HG03159 (cell line): Measurements from ENCODE around the gene SPEG.

Experiments used
- ATAC-seq: cut with Tn5 transposase; IDR thresholded peaks from one replicate; pipeline ENCODE4 v1.9.1; 2021; ENCODE audit warnings: mild to moderate bottlenecking, moderate library complexity; ENCODE audit not compliant: unreplicated experiment

SPEG gene

DNA sequence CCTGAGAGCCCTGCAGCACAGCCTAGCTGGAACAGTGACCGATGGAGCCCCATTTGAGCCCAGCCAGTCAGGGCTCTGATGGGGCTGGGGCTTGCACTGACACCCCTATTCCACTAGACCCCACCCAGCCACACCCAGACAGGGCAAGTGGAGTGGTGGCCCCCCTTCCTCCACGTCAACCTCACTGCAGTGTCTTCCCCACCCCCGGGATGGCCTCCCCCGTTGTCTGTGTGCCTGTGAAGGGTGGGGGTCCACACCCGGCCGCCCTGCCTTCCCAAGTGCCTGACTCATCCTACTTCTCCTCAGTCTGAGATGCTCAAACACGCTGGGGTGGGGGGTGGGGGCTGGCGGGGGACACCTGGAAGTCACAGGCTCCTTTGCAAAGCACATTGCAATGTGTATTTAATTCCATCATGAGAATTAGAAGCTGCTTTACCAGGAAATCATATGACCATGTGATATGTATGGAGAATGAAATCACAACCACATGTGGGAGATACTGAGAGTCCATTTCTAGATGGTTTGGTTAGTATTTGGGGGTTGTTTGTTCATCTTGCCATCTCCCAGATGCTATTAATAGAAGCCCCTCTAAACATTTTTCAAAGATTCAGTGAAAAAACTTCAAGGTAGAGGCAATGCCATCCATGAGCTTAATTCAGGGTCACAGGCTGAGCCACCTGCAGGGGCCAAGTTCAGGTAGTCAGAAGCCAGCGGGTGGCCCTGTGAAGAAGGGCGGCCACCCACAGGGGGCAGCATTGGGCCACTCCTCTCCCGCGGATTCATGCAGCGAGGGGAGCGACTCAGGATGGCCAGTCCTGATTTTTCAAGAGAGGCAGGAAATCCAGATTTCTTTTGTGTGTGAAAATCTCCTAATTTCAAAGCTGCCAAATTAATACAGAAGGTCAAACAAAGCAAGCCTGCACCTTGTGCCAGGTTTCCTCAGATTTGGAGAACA lies 41.3 kb downstream of the SPEG start:
- ATAC-seq, result peak; percentile 62

DNA sequence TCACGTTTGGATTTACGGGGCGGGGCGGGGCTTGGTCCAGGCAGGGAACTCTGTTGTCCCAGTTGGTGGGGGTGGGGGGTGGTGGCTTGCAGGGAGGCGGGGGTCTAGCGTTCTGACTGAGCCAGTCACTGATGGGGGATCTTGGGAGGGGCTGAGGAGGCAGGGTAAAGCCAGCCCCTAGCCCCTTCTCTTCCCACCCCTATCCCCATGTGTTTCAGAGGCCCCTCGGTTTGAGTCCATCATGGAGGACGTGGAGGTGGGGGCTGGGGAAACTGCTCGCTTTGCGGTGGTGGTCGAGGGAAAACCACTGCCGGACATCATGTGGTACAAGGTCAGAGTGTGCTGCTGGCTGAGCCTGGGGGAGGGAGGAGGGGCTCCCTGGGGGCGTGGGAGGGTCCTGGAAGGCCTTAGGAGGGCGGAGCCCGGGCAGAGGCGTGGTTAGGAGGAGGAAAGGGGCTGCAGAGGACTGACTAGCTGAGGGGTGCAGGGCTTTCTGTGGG lies 42.1 kb downstream of the SPEG start:
- no peak for ATAC-seq

- no peak for ATAC-seq
Observed at GRCh38 chr2:219477179-219477578, 42.5 kb downstream of the SPEG start.

DNA sequence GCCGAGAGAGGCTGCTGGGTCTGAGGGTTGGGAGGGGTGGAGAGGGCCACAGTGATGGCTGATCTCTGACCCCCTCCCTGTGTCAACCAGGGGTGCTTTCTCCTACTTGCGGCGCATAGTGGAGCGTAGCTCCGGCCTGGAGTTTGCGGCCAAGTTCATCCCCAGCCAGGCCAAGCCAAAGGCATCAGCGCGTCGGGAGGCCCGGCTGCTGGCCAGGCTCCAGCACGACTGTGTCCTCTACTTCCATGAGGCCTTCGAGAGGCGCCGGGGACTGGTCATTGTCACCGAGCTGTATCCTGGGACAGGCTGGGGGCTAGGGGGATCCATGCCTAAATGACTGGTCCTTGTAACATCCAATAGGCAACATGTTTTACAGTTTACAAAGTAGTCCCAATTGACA lies 43.2 kb downstream of the SPEG start:
- no peak for ATAC-seq

GRCh38 chr2:219478916-219479315 lies 44.3 kb downstream of the SPEG start:
- ATAC-seq, result no peak

- no peak for ATAC-seq
Observed at GRCh38 chr2:219480004-219480403, 45.4 kb downstream of the SPEG start.

- ATAC-seq, result no peak
Observed at GRCh38 chr2:219482674-219483405, 48.2 kb downstream of the SPEG start.

- ATAC-seq, result no peak
Observed at GRCh38 chr2:219483451-219484342, 49.1 kb downstream of the SPEG start.

DNA sequence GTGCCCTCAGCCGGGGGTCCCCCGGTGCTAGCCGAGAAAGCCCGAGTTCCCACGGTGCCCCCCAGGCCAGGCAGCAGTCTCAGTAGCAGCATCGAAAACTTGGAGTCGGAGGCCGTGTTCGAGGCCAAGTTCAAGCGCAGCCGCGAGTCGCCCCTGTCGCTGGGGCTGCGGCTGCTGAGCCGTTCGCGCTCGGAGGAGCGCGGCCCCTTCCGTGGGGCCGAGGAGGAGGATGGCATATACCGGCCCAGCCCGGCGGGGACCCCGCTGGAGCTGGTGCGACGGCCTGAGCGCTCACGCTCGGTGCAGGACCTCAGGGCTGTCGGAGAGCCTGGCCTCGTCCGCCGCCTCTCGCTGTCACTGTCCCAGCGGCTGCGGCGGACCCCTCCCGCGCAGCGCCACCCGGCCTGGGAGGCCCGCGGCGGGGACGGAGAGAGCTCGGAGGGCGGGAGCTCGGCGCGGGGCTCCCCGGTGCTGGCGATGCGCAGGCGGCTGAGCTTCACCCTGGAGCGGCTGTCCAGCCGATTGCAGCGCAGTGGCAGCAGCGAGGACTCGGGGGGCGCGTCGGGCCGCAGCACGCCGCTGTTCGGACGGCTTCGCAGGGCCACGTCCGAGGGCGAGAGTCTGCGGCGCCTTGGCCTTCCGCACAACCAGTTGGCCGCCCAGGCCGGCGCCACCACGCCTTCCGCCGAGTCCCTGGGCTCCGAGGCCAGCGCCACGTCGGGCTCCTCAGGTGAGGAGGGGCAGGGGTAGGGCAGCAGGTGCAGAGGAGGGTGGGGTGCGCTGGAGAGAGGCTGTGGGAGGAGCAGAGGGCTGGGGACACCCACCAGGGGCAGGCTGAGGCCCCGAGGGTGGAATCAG lies 49.9 kb downstream of the SPEG start:
- no peak for ATAC-seq

GRCh38 chr2:219485201-219485580 lies 50.5 kb downstream of the SPEG start:
- ATAC-seq, result no peak

GRCh38 chr2:219486380-219486959 lies 51.8 kb downstream of the SPEG start:
- ATAC-seq, result no peak

GRCh38 chr2:219488149-219488843 lies 53.7 kb downstream of the SPEG start:
- no peak for ATAC-seq

GRCh38 chr2:219488844-219489194 lies 54.2 kb downstream of the SPEG start:
- no peak for ATAC-seq

- no peak for ATAC-seq
Observed at GRCh38 chr2:219489315-219489714, 54.7 kb downstream of the SPEG start.

- ATAC-seq, result no peak
Observed at GRCh38 chr2:219490186-219490585, 55.5 kb downstream of the SPEG start.

DNA sequence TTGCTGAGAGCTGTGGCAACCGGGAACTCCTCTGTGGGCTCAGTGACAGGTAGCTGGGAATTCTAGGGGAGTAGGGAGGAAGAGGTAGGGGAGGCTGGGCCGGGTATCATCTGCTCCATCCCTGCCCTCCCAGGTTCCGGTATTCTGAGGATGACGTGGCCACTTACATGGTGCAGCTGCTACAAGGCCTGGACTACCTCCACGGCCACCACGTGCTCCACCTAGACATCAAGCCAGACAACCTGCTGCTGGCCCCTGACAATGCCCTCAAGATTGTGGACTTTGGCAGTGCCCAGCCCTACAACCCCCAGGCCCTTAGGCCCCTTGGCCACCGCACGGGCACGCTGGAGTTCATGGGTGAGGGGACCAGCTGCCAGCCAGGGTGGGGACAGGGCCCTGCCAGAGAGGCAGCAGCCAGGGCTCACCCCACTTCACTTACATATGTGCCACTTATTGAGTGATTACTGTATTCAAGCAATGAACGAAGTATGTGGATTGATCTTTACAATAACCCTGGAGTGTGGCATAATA lies 56.0 kb downstream of the SPEG start:
- no peak for ATAC-seq

- no peak for ATAC-seq
Observed at GRCh38 chr2:219491278-219491963, 56.8 kb downstream of the SPEG start.

DNA sequence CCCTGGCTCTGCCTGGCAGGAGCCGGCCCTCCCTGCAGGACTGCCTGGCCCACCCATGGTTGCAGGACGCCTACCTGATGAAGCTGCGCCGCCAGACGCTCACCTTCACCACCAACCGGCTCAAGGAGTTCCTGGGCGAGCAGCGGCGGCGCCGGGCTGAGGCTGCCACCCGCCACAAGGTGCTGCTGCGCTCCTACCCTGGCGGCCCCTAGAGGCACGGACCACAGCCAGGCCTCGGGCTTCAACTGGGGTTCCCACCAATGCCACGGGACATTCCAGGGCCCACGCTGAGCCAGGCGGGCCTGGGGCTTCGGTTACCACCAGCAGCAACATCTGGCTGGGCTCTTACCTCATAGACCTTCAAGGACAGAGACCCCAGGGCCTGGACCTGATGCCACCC lies 57.9 kb downstream of the SPEG start:
- ATAC-seq, result no peak
